Measurements from ENCODE around the gene SFTPB. TPM values are rescaled to one million over a fixed set of nuclear protein-coding genes. Genes with fewer than 3 reads are reported as not detected.

Gene SFTPB
- total RNA-seq, 2 experiments from 2014 or later: not detected

- POLR2A ChIA-PET: no interaction called here
- intact Hi-C loops (cut with DNase I, micrococcal nuclease): no loop called here
- Mint-ChIP-seq H3K4me3 (no peak overlapping the region), H3K9me3 (ENCODE audit: low read depth) (no peaks in the 10 kb centered on the region), H3K36me3 (ENCODE audit: low read depth) (no peaks in the 10 kb centered on the region), H3K27ac (no peak overlapping the region), H3K27me3 (no peaks in the 10 kb centered on the region), H3K4me1 (peaks cover 20% of the 10 kb centered on the region)
- CTCF ChIA-PET: interaction anchor here (1.0 to 1.4 kb wide), 2 partner anchors 14 to 62 kb away, joined by 3 to 4 read pairs; no protein-coding TSS in a partner anchor
- DNase-seq: no peak
- no peak for ATAC-seq
Measured at GRCh38 chr2:85699325-85699724, 31.3 kb upstream of the SFTPB start.

GRCh38 chr2:85698880-85699254, 30.9 kb upstream of the SFTPB start:
- intact Hi-C loops (cut with DNase I, micrococcal nuclease): no loop called here
- Mint-ChIP-seq H3K4me1 (peaks cover 18% of the 10 kb centered on the region), H3K27me3 (no peaks in the 10 kb centered on the region), H3K27ac (no peak overlapping the region), H3K4me3 (no peak overlapping the region), H3K36me3 (ENCODE audit: low read depth) (no peaks in the 10 kb centered on the region), H3K9me3 (ENCODE audit: low read depth) (no peaks in the 10 kb centered on the region)
- POLR2A ChIA-PET: no interaction called here
- no peak for ATAC-seq
- no peak for DNase-seq
- CTCF ChIA-PET: interaction anchor here (0.7 to 1.4 kb wide), 3 partner anchors 9 to 62 kb away, joined by 3 to 4 read pairs (median 3); no protein-coding TSS in a partner anchor

GRCh38 chr2:85698184-85698879, 30.3 kb upstream of the SFTPB start:
- DNase-seq: no peak
- Mint-ChIP-seq H3K4me3 (no peak overlapping the region), H3K27ac (no peak overlapping the region), H3K4me1 (peaks cover 18% of the 10 kb centered on the region), H3K9me3 (ENCODE audit: low read depth) (no peaks in the 10 kb centered on the region), H3K36me3 (ENCODE audit: low read depth) (no peaks in the 10 kb centered on the region), H3K27me3 (no peaks in the 10 kb centered on the region)
- intact Hi-C loops (cut with DNase I, micrococcal nuclease): no loop called here
- no peak for ATAC-seq
- CTCF ChIA-PET: interaction anchor here (0.6 to 2.5 kb wide), 4 partner anchors 7 to 65 kb away, joined by 3 to 15 read pairs (median 4); no protein-coding TSS in a partner anchor
- POLR2A ChIA-PET: no interaction called here

- H3K36me3 Mint-ChIP-seq (ENCODE audit: low read depth): no peaks in the 10 kb centered on the region
- DNase-seq (no peak), ATAC-seq (no peak)
- H3K4me1 Mint-ChIP-seq: peaks cover 12% of the 10 kb centered on the region
- CTCF ChIA-PET: interaction anchor here (0.6 to 2.5 kb wide), 4 partner anchors 8 to 66 kb away, joined by 3 to 15 read pairs (median 4); no protein-coding TSS in a partner anchor
- H3K27me3 Mint-ChIP-seq: no peaks in the 10 kb centered on the region
- no peak overlapping the region for H3K27ac Mint-ChIP-seq
- intact Hi-C loops (cut with DNase I, micrococcal nuclease): no loop called here
- H3K4me3 Mint-ChIP-seq: no peak overlapping the region
- no peaks in the 10 kb centered on the region for H3K9me3 Mint-ChIP-seq (ENCODE audit: low read depth)
- POLR2A ChIA-PET: no interaction called here
Measured at GRCh38 chr2:85697716-85698115, 29.7 kb upstream of the SFTPB start.

GRCh38 chr2:85697096-85697495, 29.1 kb upstream of the SFTPB start:
- ChIA-PET POLR2A (no interaction called here), CTCF (interaction anchor here (1.1 to 2.5 kb wide), 2 partner anchors 8 to 21 kb away, joined by 4 to 15 read pairs; no protein-coding TSS in a partner anchor)
- DNase-seq (no peak), ATAC-seq (no peak)
- intact Hi-C loops (cut with DNase I, micrococcal nuclease): no loop called here
- no peaks in the 10 kb centered on the region for H3K9me3 Mint-ChIP-seq (ENCODE audit: low read depth)
- H3K27me3 Mint-ChIP-seq: no peaks in the 10 kb centered on the region
- no peaks in the 10 kb centered on the region for H3K36me3 Mint-ChIP-seq (ENCODE audit: low read depth)
- H3K4me1 Mint-ChIP-seq: peaks cover 6% of the 10 kb centered on the region
- no peak overlapping the region for H3K4me3 Mint-ChIP-seq
- no peak overlapping the region for H3K27ac Mint-ChIP-seq

- Mint-ChIP-seq H3K4me3 (no peak overlapping the region), H3K36me3 (ENCODE audit: low read depth) (no peaks in the 10 kb centered on the region), H3K27ac (no peak overlapping the region), H3K4me1 (no peaks in the 10 kb centered on the region), H3K27me3 (no peaks in the 10 kb centered on the region), H3K9me3 (ENCODE audit: low read depth) (no peaks in the 10 kb centered on the region)
- intact Hi-C loops (cut with DNase I, micrococcal nuclease): no loop called here
- CTCF ChIA-PET: interaction anchor here (0.6 to 2.5 kb wide), 3 partner anchors 10 to 29 kb away, joined by 3 to 15 read pairs (median 3); no protein-coding TSS in a partner anchor
- POLR2A ChIA-PET: interaction anchor here (0.5 kb wide), 1 partner anchor 313 kb away, joined by 5 read pairs; no protein-coding TSS in a partner anchor
- no peak for ATAC-seq
- DNase-seq: no peak
Measured at GRCh38 chr2:85695691-85696668, 28.0 kb upstream of the SFTPB start.

GRCh38 chr2:85695121-85695520, 27.1 kb upstream of the SFTPB start:
- Mint-ChIP-seq H3K27ac (no peak overlapping the region), H3K4me3 (no peak overlapping the region), H3K9me3 (ENCODE audit: low read depth) (no peaks in the 10 kb centered on the region), H3K27me3 (no peaks in the 10 kb centered on the region), H3K4me1 (no peaks in the 10 kb centered on the region), H3K36me3 (ENCODE audit: low read depth) (no peaks in the 10 kb centered on the region)
- intact Hi-C loops (cut with DNase I, micrococcal nuclease): no loop called here
- ATAC-seq: no peak
- CTCF ChIA-PET: interaction anchor here (0.6 to 0.7 kb wide), 2 partner anchors 12 to 18 kb away, joined by 3 read pairs; no protein-coding TSS in a partner anchor
- POLR2A ChIA-PET: interaction anchor here (0.5 kb wide), 1 partner anchor 23 kb away, joined by 3 read pairs; no protein-coding TSS in a partner anchor
- DNase-seq: no peak

GRCh38 chr2:85694052-85695025, 26.3 kb upstream of the SFTPB start, which contains the start of gene GNLY:
GNLY (plus strand) TSS chr2:85694358; CDS start chr2:85694419, 61 bp downstream.
- no peak for ATAC-seq
- Mint-ChIP-seq H3K4me3 (no peak within 1 kb of the TSS), H3K27ac (no peak within 1 kb of the TSS), H3K4me1 (no peaks in the 10 kb centered on the region), H3K36me3 (ENCODE audit: low read depth) (no peaks in the 10 kb centered on the region), H3K27me3 (no peaks in the 10 kb centered on the region), H3K9me3 (ENCODE audit: low read depth) (no peaks in the 10 kb centered on the region)
- intact Hi-C loops (cut with DNase I, micrococcal nuclease): no loop called here
- POLR2A ChIA-PET: interaction anchor here (0.5 kb wide), 1 partner anchor 22 kb away, joined by 3 read pairs; no protein-coding TSS in a partner anchor
- CTCF ChIA-PET: interaction anchor here (0.7 to 3.6 kb wide), 3 partner anchors 15 to 188 kb away, joined by 3 to 16 read pairs (median 3); no protein-coding TSS in a partner anchor
- no peak for DNase-seq

GRCh38 chr2:85692039-85692645, 24.1 kb upstream of the SFTPB start:
- ATAC-seq (no peak), DNase-seq (no peak)
- POLR2A ChIA-PET: no interaction called here
- Mint-ChIP-seq H3K9me3 (ENCODE audit: low read depth) (no peaks in the 10 kb centered on the region), H3K4me3 (no peak overlapping the region), H3K27me3 (no peaks in the 10 kb centered on the region), H3K36me3 (ENCODE audit: low read depth) (no peaks in the 10 kb centered on the region), H3K27ac (no peak overlapping the region), H3K4me1 (no peaks in the 10 kb centered on the region)
- intact Hi-C loops (cut with DNase I, micrococcal nuclease): no loop called here
- CTCF ChIA-PET: interaction anchor here (0.6 to 3.6 kb wide), 6 partner anchors 13 to 655 kb away, joined by 3 to 16 read pairs (median 4); no protein-coding TSS in a partner anchor

- no peaks in the 10 kb centered on the region for H3K4me1 Mint-ChIP-seq
- H3K9me3 Mint-ChIP-seq (ENCODE audit: low read depth): no peaks in the 10 kb centered on the region
- peak; percentile 16 for ATAC-seq
- H3K4me3 Mint-ChIP-seq: no peak overlapping the region
- CTCF ChIA-PET: interaction anchor here (0.6 to 3.6 kb wide), 3 partner anchors 12 to 305 kb away, joined by 4 to 16 read pairs (median 4); no protein-coding TSS in a partner anchor
- no peaks in the 10 kb centered on the region for H3K27me3 Mint-ChIP-seq
- POLR2A ChIA-PET: interaction anchor here (0.7 kb wide), 1 partner anchor 29 kb away, joined by 7 read pairs; no protein-coding TSS in a partner anchor
- no peak overlapping the region for H3K27ac Mint-ChIP-seq
- no peak for DNase-seq
- intact Hi-C loops (cut with DNase I, micrococcal nuclease): no loop called here
- H3K36me3 Mint-ChIP-seq (ENCODE audit: low read depth): no peaks in the 10 kb centered on the region
Measured at GRCh38 chr2:85690932-85691331, 22.9 kb upstream of the SFTPB start.

Data from activated CD4-positive, alpha-beta T cell treated with anti-CD3 and anti-CD28 coated beads for 36 hours (primary cell).